GM23338 (cell line): ENCODE measurements around the gene TBC1D9B.

Experiments used
- CREB1 ChIP-seq: fragments of 250-450 bp; sonication (Bioruptor Pico); IDR thresholded peaks from 2 replicates; pipeline ENCODE4 v1.5.0; 2020; ENCODE audit warnings: low read depth, mild to moderate bottlenecking, moderate library complexity
- CTCF ChIP-seq, 2 experiments: fragments of 200-600 bp in 1 of 2; sonication (generic) in 1 of 2; conservative IDR thresholded peaks; 2 replicates each; pipeline versions ENCODE4 v1.5.1 to v1.6.1; 2016 to 2017; ENCODE audit warnings: antibody characterized with exemption in 2 of 2, low read depth in 2 of 2, mild to moderate bottlenecking in 2 of 2, moderate library complexity in 1 of 2
- EZH2 ChIP-seq: fragments of 200-600 bp; sonication (generic); IDR thresholded peaks from one replicate; pipeline ENCODE4 v1.8.0; 2017; ENCODE audit warnings: antibody characterized with exemption, mild to moderate bottlenecking, low read depth; ENCODE audit not compliant: unreplicated experiment
- JUNB ChIP-seq: IDR thresholded peaks from one replicate; pipeline ENCODE4 v1.6.1; 2016; ENCODE audit warnings: antibody characterized with exemption; ENCODE audit not compliant: unreplicated experiment
- POLR2AphosphoS5 ChIP-seq: IDR thresholded peaks from 2 replicates; pipeline ENCODE4 v1.6.1; 2016; ENCODE audit warnings: antibody characterized with exemption, low read depth
- REST ChIP-seq: IDR thresholded peaks from one replicate; pipeline ENCODE4 v1.6.1; 2018; ENCODE audit warnings: antibody characterized with exemption; ENCODE audit not compliant: unreplicated experiment
- STAT1 ChIP-seq: IDR thresholded peaks from one replicate; pipeline ENCODE4 v1.6.1; 2016; ENCODE audit warnings: antibody characterized with exemption; ENCODE audit not compliant: unreplicated experiment
- ZNF114 ChIP-seq: fragments of 250-450 bp; sonication (Bioruptor Pico); IDR thresholded peaks from 2 replicates; pipeline ENCODE4 v1.5.0; 2020; ENCODE audit warnings: mild to moderate bottlenecking, moderate library complexity

GRCh38 chr5:179869641-179870402 lies 37.9 kb downstream of the TBC1D9B start:
- TF ChIP-seq CTCF (conservative IDR thresholded peaks at IDR 0.05; ENCODE audit: low read depth in 2 of 2) (peak in 1 of 2 experiments; percentile 50; a peak in 2 of 4 replicates), JUNB (no peak), POLR2AphosphoS5 (no peak), EZH2 (no peak), REST (no peak), STAT1 (no peak), CREB1 (CRISPR knock-in tag) (no peak), ZNF114 (CRISPR knock-in tag) (no peak)
